H1 (cell line): ENCODE measurements around the gene BACE2. TPM values are rescaled to one million over a fixed set of nuclear protein-coding genes. Genes with fewer than 3 reads are reported as not detected.

Experiments used
- CTCF ChIA-PET: fragments of 300-600 bp; sonication (Branson Sonifier 250); formaldehyde crosslinking; loops from one replicate; lab custom pipeline; 2021; ENCODE audit not compliant: partially characterized antibody; lab: Charles Lee
- POLR2A ChIA-PET: fragments of 300-600 bp; sonication (Branson Sonifier 250); formaldehyde crosslinking; loops from one replicate; lab custom pipeline; 2021; ENCODE audit warnings: inconsistent platforms; ENCODE audit not compliant: partially characterized antibody; lab: Charles Lee
- DNase-seq, 2 experiments: peaks; one replicate each; pipeline versions ENCODE4 v3.0.0 to v3.0.0-alpha.2; 2010 to 2022; ENCODE audit warnings: low spot score in 2 of 2, low read depth in 1 of 2, mixed read lengths in 1 of 2
- FAIRE-seq: peaks from 2 replicates; lab custom pipeline; 2011; peaks lifted over from hg19 to GRCh38; lab: Jason Lieb, UNC
- H2AFZ ChIP-seq: 2 replicates; pipeline ENCODE4 v1.8.1; 2012; ENCODE audit warnings: low read length, inconsistent platforms
- H2AK5ac ChIP-seq: 2 replicates; pipeline ENCODE4 v1.6.1; 2013; ENCODE audit warnings: low read depth, low read length
- H2BK120ac ChIP-seq: replicated peaks from 2 replicates; pipeline ENCODE3; 2013; ENCODE audit warnings: low read depth, low read length, inconsistent platforms
- H2BK12ac ChIP-seq: 2 replicates; pipeline ENCODE4 v1.6.1; 2013; ENCODE audit warnings: low read depth, low read length
- H2BK15ac ChIP-seq: 2 replicates; pipeline ENCODE4 v1.6.1; 2013; ENCODE audit warnings: low read length
- H2BK20ac ChIP-seq: 2 replicates; pipeline ENCODE4 v1.6.1; 2013; ENCODE audit warnings: low read length
- H2BK5ac ChIP-seq: 2 replicates; pipeline ENCODE4 v1.6.1; 2013; ENCODE audit warnings: low read depth, low read length
- H3K14ac ChIP-seq: 2 replicates; pipeline ENCODE4 v1.6.1; 2013; ENCODE audit warnings: inconsistent platforms; ENCODE audit not compliant: insufficient read length
- H3K18ac ChIP-seq: 2 replicates; pipeline ENCODE4 v1.6.1; 2013; ENCODE audit warnings: low read length; ENCODE audit errors: extremely low read depth
- H3K23ac ChIP-seq: 2 replicates; pipeline ENCODE4 v1.6.1; 2013; ENCODE audit warnings: inconsistent platforms; ENCODE audit not compliant: insufficient read length
- H3K23me2 ChIP-seq: 2 replicates; pipeline ENCODE4 v1.6.1; 2013; ENCODE audit warnings: low read depth, low read length
- H3K27ac ChIP-seq: 2 replicates; pipeline ENCODE4 v1.6.1; 2011; ENCODE audit warnings: low read depth, low read length, inconsistent platforms
- H3K27me3 ChIP-seq, 4 experiments: replicated peaks in 1 of 4; 1 replicate in 1 of 4; 2 replicates in 3 of 4; pipeline versions ENCODE4 v1.6.1 to v1.8.1; 2011 to 2013; ENCODE audit warnings: low read length in 3 of 4, mild to moderate bottlenecking in 3 of 4, inconsistent platforms in 2 of 4, mixed read lengths in 2 of 4, moderate library complexity in 1 of 4; ENCODE audit not compliant: control insufficient read depth in 3 of 4, insufficient read depth in 3 of 4; ENCODE audit errors: extremely low read depth in 1 of 4
- H3K36me3 ChIP-seq, 4 experiments: 2 replicates each; pipeline versions ENCODE4 v1.6.1 to v1.8.1; 2011 to 2013; ENCODE audit warnings: mild to moderate bottlenecking in 4 of 4, low read length in 3 of 4, moderate library complexity in 2 of 4, control low read depth in 1 of 4, inconsistent platforms in 1 of 4; ENCODE audit not compliant: insufficient read depth in 4 of 4, control insufficient read depth in 2 of 4
- H3K4ac ChIP-seq: replicated peaks from 2 replicates; pipeline ENCODE3; 2013; ENCODE audit warnings: low read length, low read depth, mixed read lengths, inconsistent platforms; ENCODE audit not compliant: insufficient read length
- H3K4me1 ChIP-seq, 4 experiments: replicated peaks in 1 of 4; 1 replicate in 1 of 4; 2 replicates in 3 of 4; pipeline versions ENCODE4 v1.6.1 to v1.8.1; 2011 to 2013; ENCODE audit warnings: low read length in 3 of 4, inconsistent platforms in 2 of 4, mixed read lengths in 1 of 4; ENCODE audit not compliant: insufficient read depth in 4 of 4, control insufficient read depth in 3 of 4
- H3K4me2 ChIP-seq, 2 experiments: 2 replicates each; pipeline versions ENCODE4 v1.6.1 to v1.8.1; 2011 to 2013; ENCODE audit warnings: low read depth in 2 of 2, low read length in 2 of 2, control low read depth in 1 of 2, inconsistent platforms in 1 of 2, mild to moderate bottlenecking in 1 of 2; ENCODE audit not compliant: insufficient read depth in 1 of 2
- H3K4me3 ChIP-seq, 4 experiments: fragments of 200-600, 300-600 bp in 1 of 4; sonication (generic), shearing (Covaris generic), sonication (Bioruptor Twin) in 1 of 4; 2 replicates each; pipeline versions ENCODE4 v1.5.1 to v1.8.1; 2011 to 2016; ENCODE audit warnings: low read length in 4 of 4, low read depth in 3 of 4, control low read depth in 2 of 4, inconsistent platforms in 2 of 4, mild to moderate bottlenecking in 2 of 4, mixed read lengths in 1 of 4, moderate library complexity in 1 of 4; ENCODE audit not compliant: insufficient read depth in 2 of 4; ENCODE audit errors: extremely low read depth in 1 of 4
- H3K56ac ChIP-seq: replicated peaks from 2 replicates; pipeline ENCODE3; 2013; ENCODE audit warnings: low read depth, mild to moderate bottlenecking, mixed read lengths, low read length, inconsistent platforms; ENCODE audit not compliant: insufficient read length
- H3K79me1 ChIP-seq: 2 replicates; pipeline ENCODE4 v1.6.1; 2013; ENCODE audit warnings: low read depth, low read length, control low read depth
- H3K79me2 ChIP-seq, 2 experiments: 2 replicates each; pipeline versions ENCODE4 v1.6.1 to v1.8.1; 2012 to 2013; ENCODE audit warnings: low read length in 2 of 2, mild to moderate bottlenecking in 2 of 2, inconsistent platforms in 1 of 2; ENCODE audit not compliant: insufficient read depth in 2 of 2, control insufficient read depth in 1 of 2
- H3K9ac ChIP-seq, 4 experiments: replicated peaks in 1 of 4; 1 replicate in 1 of 4; 2 replicates in 3 of 4; pipeline versions ENCODE4 v1.6.1 to v1.8.1; 2011 to 2013; ENCODE audit warnings: low read depth in 3 of 4, low read length in 3 of 4, control low read depth in 2 of 4, mild to moderate bottlenecking in 2 of 4, moderate library complexity in 2 of 4, inconsistent platforms in 1 of 4; ENCODE audit errors: extremely low read depth in 1 of 4
- H3K9me3 ChIP-seq, 2 experiments: 2 replicates each; pipeline versions ENCODE4 v1.6.1 to v1.8.1; 2012 to 2013; ENCODE audit warnings: mild to moderate bottlenecking in 2 of 2, moderate library complexity in 2 of 2, control low read depth in 1 of 2, inconsistent platforms in 1 of 2, low read depth in 1 of 2, low read length in 1 of 2, mixed read lengths in 1 of 2; ENCODE audit not compliant: insufficient read depth in 2 of 2
- H4K20me1 ChIP-seq, 2 experiments: replicated peaks in 1 of 2; 2 replicates each; pipeline versions ENCODE3 to v1.8.1; 2011 to 2013; ENCODE audit warnings: inconsistent platforms in 2 of 2, low read length in 2 of 2, mild to moderate bottlenecking in 1 of 2; ENCODE audit not compliant: insufficient read depth in 2 of 2, control insufficient read depth in 1 of 2
- H4K5ac ChIP-seq: 2 replicates; pipeline ENCODE4 v1.6.1; 2013; ENCODE audit warnings: low read length, low read depth, mixed read lengths, inconsistent platforms; ENCODE audit not compliant: insufficient read length
- H4K8ac ChIP-seq: 2 replicates; pipeline ENCODE4 v1.8.0; 2013; ENCODE audit warnings: mild to moderate bottlenecking, moderate library complexity, low read length, inconsistent platforms; ENCODE audit not compliant: insufficient read depth; ENCODE audit errors: extremely low read depth
- H4K91ac ChIP-seq: replicated peaks from 2 replicates; pipeline ENCODE3; 2013; ENCODE audit warnings: low read length, mixed read lengths, inconsistent platforms; ENCODE audit not compliant: insufficient read length
- CEBPB ChIP-seq: IDR thresholded peaks from 2 replicates; pipeline ENCODE4 v1.6.1; 2012; ENCODE audit warnings: low read depth, low read length
- HDAC2 ChIP-seq, 2 experiments: fragments of 300-600 bp in 1 of 2; sonication (generic) in 1 of 2; IDR thresholded peaks; 2 replicates each; pipeline ENCODE4 v1.6.1; 2011 to 2012; ENCODE audit warnings: low read depth in 2 of 2, low read length in 2 of 2, mild to moderate bottlenecking in 2 of 2, moderate library complexity in 2 of 2, borderline replicate concordance in 1 of 2, inconsistent platforms in 1 of 2
- TBP ChIP-seq: IDR thresholded peaks from 2 replicates; pipeline ENCODE4 v1.6.1; 2011; ENCODE audit warnings: low read depth, low read length, improper control_type of control experiment
- WGBS, 2 experiments: shearing (Covaris generic) in 1 of 2; methylation state at CpG; one replicate each; pipeline versions ENCODE4 v1.1.6 to v1.1.7; 2013 to 2015; ENCODE audit warnings: low lambda C conversion rate in 2 of 2, mixed read lengths in 2 of 2, inconsistent platforms in 1 of 2, low coverage in 1 of 2, missing lambda C conversion rate in 1 of 2; ENCODE audit not compliant: insufficient replicate concordance in 2 of 2, insufficient coverage in 1 of 2, insufficient read length in 1 of 2; ENCODE audit errors: extremely low coverage in 1 of 2, missing lambda C conversion rate in 1 of 2; 5-methylcytosine and 5-hydroxymethylcytosine counted together
- polyA plus RNA-seq, 7 experiments: library from polyadenylated mRNA; depleted of rRNA in 3 of 7; stranded (reverse) in 5 of 7; unstranded in 2 of 7; fragments of >200 nt in 5 of 7; fragments of 200-250 nt in 2 of 7; gene quantifications; 1 replicate in 5 of 7; 2 replicates in 1 of 7; 4 replicates in 1 of 7; pipeline versions ENCODE4 v1.2.1 to v1.2.3, GENCODE V29; 2011 to 2013; ENCODE audit warnings: missing spikeins in 2 of 7, mixed read lengths in 2 of 7
- total RNA-seq: library from RNA; stranded (reverse); fragmentation: NEBNext Ultra II Directional; extraction: Animal tissue kit (Norgen Biotek cat#: 25700); gene quantifications from 2 replicates; pipeline ENCODE4 v1.2.1, GENCODE V29; 2021

The BACE2 gene
- total and polyA plus RNA-seq, 2 of the 8 experiments (the other 6 are each of a cell fraction or from before 2014, with no cell fraction given): 8.1 to 10.9 TPM

DNA sequence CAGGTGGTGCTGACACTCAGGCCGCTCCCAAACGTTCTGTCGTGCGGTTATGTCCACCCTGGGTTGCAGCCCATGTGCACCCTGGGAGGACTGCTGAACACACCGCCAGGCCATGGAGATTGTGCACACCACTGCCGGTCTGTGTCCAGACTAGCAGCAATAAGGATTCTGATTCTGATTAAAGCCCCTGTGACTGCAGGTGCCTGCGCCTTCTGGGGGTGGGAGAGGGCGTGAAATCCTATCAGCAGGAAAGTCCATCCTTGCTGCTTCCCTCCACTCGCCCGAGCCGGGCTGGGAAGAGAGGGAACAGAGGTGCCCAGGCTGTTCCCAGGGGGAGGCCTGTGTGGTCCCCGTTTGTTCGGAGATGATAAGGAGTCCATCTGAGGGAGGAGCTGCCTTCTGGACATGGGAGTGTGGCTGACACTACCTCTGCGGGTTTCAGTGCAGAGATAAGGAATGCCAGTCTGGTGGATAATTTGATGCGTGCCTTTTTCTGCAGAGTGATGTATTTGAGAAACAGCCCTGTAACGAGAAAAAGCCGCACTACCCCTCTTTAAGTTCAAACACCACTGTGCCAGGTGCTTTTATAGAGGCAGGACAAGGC is 41.2 kb downstream of the BACE2 start:
- Histone ChIP-seq H3K27me3 (no peaks in the 10 kb centered on the region), H2BK5ac (no peak overlapping the region), H2AFZ (no peak overlapping the region), H4K20me1 (peaks cover 0 to 3% of the 10 kb centered on the region in 2 experiments), H2BK12ac (no peak overlapping the region), H3K79me2 (no peaks in the 10 kb centered on the region), H4K8ac (no peak overlapping the region), H3K27ac (no peak overlapping the region), H3K23me2 (no peaks in the 10 kb centered on the region), H3K79me1 (no peaks in the 10 kb centered on the region), H2BK15ac (no peak overlapping the region), H3K23ac (no peak overlapping the region), H3K4me1 (peaks cover 0 to 2% (median 0%) of the 10 kb centered on the region in 4 experiments; a peak in 1 of 7 replicates), H3K4me3 (no peak overlapping the region), H3K4me2 (no peak overlapping the region), H3K56ac (no peak overlapping the region), H2AK5ac (0 out of 2 replicates have a peak overlapping the region, but pooled peaks have one; percentile 10), H3K18ac (no peak overlapping the region), H3K36me3 (no peaks in the 10 kb centered on the region), H3K9ac (no peak overlapping the region), H4K5ac (no peak overlapping the region), H3K14ac (no peak overlapping the region), H2BK120ac (no peak overlapping the region), H3K9me3 (no peaks in the 10 kb centered on the region), H3K4ac (no peak overlapping the region), H4K91ac (no peak overlapping the region), H2BK20ac (no peak overlapping the region)
- WGBS, 2 experiments: 92% methylated on average over 16 of the region's 17 CpGs; no CpG with 5 or more reads in 1 of the 2 experiments
- ChIA-PET CTCF (no interaction called here), POLR2A (no interaction called here)
- DNase-seq: no peak
- FAIRE-seq: no peak
- TF ChIP-seq HDAC2 (IDR thresholded peaks at IDR 0.05; ENCODE audit: borderline replicate concordance in 1 of 2, low read depth in 2 of 2, low read length in 2 of 2): no peak
- no peak for TF ChIP-seq TBP
- TF ChIP-seq CEBPB: no peak
